Left lobe of liver (tissue), 2 donors: Measurements from ENCODE around the gene DKKL1. TPM values are rescaled to one million over a fixed set of nuclear protein-coding genes. Genes with fewer than 3 reads are reported as not detected.
"Not testable (repeated sequence)": the region's sequence is repeated elsewhere in the genome, so short reads cannot be mapped to it uniquely, and the experiment has no call there.

Source experiments
- ATAC-seq: fragments of 200-7000 bp; cut with Tn5 transposase; one replicate; pipeline ENCODE4 v1.9.1; 2020; ENCODE audit warnings: mild to moderate bottlenecking, moderate library complexity
- DNase-seq: peaks from one replicate; pipeline ENCODE4 v3.0.0-alpha.2; 2020; ENCODE audit warnings: low spot score
- total RNA-seq: library from RNA; stranded (reverse); gene quantifications from one replicate; pipeline ENCODE4 v1.2.1, GENCODE V29; 2021
- donor health status: DM: no; HTN: no; CAD: no; lungs with moderate emphysema.
- donor health status: DM: no; HTN: yes; CAD: no.

Gene DKKL1
- total RNA-seq, 1 donor from 2014 or later, result not detected

- no peak for ATAC-seq
- DNase-seq, result no peak
These were observed 3.5 kb upstream of the DKKL1 start for GRCh38 chr19:49359851-49360820.

- DNase-seq (peak; percentile 76), ATAC-seq (peak; percentile 60)
These were observed 2.1 kb upstream of the DKKL1 start for GRCh38 chr19:49361438-49362047.

- ATAC-seq (peak; percentile 61), DNase-seq (peak; percentile 64)
These were observed 1.4 kb upstream of the DKKL1 start, which contains the start of gene TEAD2 for GRCh38 chr19:49362048-49362928. Gene TEAD2, minus strand, starts transcription at chr19:49362416. Its CDS starts 2,341 bp downstream, at chr19:49360075.

GRCh38 chr19:49362929-49363267, 779 bp upstream of the DKKL1 start:
- DNase-seq (peak; percentile 56), ATAC-seq (peak; percentile 6)

GRCh38 chr19:49364083-49364737, 533 bp downstream of the DKKL1 start:
- DNase-seq (no peak), ATAC-seq (no peak)

GRCh38 chr19:49366110-49366509, 2.4 kb downstream of the DKKL1 start:
- DNase-seq, result no peak
- no peak for ATAC-seq

- ATAC-seq, result no peak
- no peak for DNase-seq
These were observed 5.2 kb downstream of the DKKL1 start for GRCh38 chr19:49368711-49369358.

- no peak for ATAC-seq
These were observed 7.5 kb downstream of the DKKL1 start for GRCh38 chr19:49371184-49371583.

GRCh38 chr19:49373174-49373573, 9.5 kb downstream of the DKKL1 start:
- not testable (repeated sequence) for DNase-seq, ATAC-seq

More at GRCh38 chr19:49371184-49371583, 7.5 kb downstream of the DKKL1 start:
- DNase-seq, result no peak

GRCh38 chr19:49374665-49375434, 11.2 kb downstream of the DKKL1 start:
- ATAC-seq, result no peak
- DNase-seq, result no peak

- ATAC-seq (no peak), DNase-seq (no peak)
These were observed 14.8 kb downstream of the DKKL1 start for GRCh38 chr19:49378512-49378911.

GRCh38 chr19:49380391-49380790, 16.7 kb downstream of the DKKL1 start:
- DNase-seq (no peak), ATAC-seq (no peak)

GRCh38 chr19:49382639-49383038, 19.0 kb downstream of the DKKL1 start:
- DNase-seq (no peak), ATAC-seq (no peak)

GRCh38 chr19:49383599-49383998, 19.9 kb downstream of the DKKL1 start:
- DNase-seq (no peak), ATAC-seq (no peak)

- peak; percentile 82 for ATAC-seq
- peak; percentile 88 for DNase-seq
These were observed 24.3 kb downstream of the DKKL1 start, which contains the start of gene KASH5 for GRCh38 chr19:49387936-49388372. Gene KASH5, plus strand, starts transcription at chr19:49388249. Its CDS starts 2,635 bp downstream, at chr19:49390884.

- DNase-seq (no peak), ATAC-seq (no peak)
These were observed 25.7 kb downstream of the DKKL1 start for GRCh38 chr19:49389406-49389805.

- ATAC-seq (no peak), DNase-seq (no peak)
These were observed 26.7 kb downstream of the DKKL1 start for GRCh38 chr19:49390131-49390928.

- ATAC-seq, result no peak
These were observed 27.3 kb downstream of the DKKL1 start for GRCh38 chr19:49390929-49391359.

More at GRCh38 chr19:49390929-49391359, 27.3 kb downstream of the DKKL1 start:
- DNase-seq, result no peak
